GM21381 (cell line): Measurements from ENCODE around the gene OSBPL6.
A peak's percentile ranks its signal among the peaks of the same experiment; 100 is the strongest.
"Not testable (repeated sequence)": the region's sequence is repeated elsewhere in the genome, so short reads cannot be mapped to it uniquely, and the experiment has no call there.

Source experiments
- ATAC-seq: cut with Tn5 transposase; IDR thresholded peaks from one replicate; pipeline ENCODE4 v1.9.1; 2021; ENCODE audit warnings: mild to moderate bottlenecking, moderate library complexity; ENCODE audit not compliant: unreplicated experiment

OSBPL6 gene

DNA sequence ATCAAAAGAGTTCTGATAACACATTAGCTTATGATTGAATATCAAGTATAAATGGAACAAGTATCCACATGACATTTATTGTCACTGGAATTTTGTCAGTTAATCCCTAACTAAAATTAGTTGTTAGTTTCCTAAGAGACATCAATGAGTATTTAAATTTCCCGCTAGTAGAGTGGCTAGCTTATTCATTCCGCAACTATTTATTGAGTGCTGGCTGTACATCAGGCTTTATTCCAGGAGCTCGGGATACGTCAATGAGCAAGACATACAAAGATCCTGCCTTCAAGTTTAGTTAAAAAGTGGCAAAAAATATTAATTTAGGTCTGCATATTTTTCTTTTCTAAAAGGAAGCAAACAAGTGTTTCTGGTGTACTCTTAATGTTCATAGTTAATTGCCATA, 197.4 kb downstream of the OSBPL6 start:
- no peak for ATAC-seq

DNA sequence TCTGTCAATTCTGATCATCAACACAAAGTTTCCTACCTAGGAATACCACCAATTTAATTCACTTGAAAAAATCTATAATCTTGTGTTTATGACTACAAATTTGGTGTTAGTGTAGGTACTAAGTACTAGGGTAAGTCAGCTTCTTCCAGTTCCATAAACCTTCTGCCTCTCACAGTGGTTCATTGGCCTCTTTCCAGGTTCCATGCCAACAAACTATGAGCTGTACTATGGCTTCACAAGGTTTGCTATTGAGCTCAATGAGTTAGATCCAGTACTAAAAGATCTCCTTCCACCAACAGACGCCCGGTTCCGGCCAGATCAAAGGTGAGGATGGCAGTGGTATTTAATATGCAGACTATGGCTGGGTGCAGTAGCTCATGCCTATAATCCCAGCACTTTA, 197.9 kb downstream of the OSBPL6 start:
- ATAC-seq = no peak

DNA sequence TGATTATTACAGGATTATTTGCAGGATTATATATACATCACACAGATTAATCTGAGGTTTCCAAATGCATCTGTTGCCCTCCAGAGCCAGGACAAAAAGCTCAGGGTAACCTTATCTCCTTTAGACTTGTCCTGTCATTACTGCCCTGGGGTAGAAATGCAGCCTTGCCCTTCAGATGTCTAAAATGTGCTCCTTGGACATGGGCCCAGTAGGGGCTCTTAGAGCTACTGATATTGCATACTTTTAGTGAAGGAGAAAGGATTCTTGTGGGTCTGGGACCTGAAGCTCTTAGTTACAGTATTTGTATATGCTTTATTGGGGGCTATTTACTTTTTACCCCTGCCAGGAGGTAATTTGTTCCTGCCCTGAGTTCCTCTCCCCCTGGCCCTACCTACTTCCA, 200.5 kb downstream of the OSBPL6 start:
- no peak for ATAC-seq

DNA sequence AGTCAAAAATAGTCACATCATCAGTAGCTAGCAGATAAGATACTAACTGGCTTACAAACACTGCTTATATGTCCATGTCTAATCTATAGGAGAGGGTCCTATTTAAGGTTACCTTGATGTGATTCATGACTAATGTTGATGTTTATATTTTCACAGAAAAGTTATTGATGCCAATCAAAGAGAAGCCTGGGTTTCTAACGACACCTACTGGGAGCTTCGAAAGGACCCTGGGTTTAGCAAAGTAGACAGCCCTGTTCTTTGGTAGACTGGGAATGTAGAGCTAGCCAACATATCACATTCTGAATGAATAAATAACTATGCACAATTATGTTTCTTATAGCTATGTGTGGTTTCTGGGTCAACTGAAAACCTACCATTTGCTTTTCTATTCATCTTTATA, 201.0 kb downstream of the OSBPL6 start:
- ATAC-seq = no peak

DNA sequence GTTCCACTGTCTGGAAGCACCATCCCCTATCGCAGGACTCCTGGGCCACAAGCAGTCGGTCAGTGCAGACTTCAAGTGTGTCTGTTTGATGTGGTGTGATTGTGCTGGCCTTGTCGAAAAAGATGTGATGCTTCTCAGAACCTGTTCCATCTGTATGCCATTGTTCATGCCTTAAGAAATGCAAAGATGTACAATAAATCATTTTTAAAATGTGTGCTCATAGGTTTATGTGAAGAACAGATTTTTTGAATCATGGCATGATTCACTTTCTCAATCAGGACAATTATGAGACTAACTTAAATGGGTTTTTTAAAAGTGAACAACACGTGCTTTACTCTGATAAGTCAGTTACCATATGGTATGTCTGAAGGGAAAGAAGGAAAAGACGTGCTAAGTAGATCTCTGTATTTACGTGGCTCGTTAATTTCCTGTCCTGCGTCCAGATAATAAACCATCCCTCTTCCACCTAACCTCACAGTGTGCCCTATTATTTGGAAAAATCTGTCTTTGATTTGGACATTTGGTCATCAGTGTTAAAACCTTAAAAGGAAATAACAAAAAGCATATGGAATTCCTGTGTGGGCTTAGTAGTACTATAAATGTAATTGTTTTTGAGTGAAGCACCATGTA, 201.7 kb downstream of the OSBPL6 start:
- ATAC-seq = no peak

DNA sequence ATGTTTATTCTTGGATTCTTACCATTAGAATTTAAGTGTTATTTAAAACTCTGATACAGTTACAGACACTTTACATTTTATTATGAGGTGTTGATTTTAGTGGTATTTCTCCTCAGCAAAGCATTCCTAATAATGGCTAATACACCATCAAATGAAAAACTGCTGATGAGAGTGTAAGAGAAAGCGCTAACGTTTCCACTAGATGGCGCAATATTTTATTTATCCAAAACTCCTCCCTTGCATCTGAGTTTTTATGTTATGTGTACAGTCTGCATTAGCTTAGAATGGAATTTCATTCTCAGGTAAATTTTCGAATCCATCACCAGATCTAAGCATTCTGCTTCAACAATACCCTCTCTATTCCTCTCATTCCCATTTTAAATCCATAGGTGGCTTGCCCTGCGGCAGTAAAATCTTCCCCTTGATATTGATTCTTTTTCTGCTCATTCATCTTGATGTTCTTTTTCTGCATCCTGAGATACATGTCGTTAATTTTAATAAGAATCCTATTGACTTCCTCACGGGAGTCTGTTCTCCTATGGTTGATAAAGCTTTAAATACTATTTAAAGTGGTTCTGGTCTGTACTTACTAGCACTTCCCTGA, 202.8 kb downstream of the OSBPL6 start:
- peak; percentile 86 for ATAC-seq

DNA sequence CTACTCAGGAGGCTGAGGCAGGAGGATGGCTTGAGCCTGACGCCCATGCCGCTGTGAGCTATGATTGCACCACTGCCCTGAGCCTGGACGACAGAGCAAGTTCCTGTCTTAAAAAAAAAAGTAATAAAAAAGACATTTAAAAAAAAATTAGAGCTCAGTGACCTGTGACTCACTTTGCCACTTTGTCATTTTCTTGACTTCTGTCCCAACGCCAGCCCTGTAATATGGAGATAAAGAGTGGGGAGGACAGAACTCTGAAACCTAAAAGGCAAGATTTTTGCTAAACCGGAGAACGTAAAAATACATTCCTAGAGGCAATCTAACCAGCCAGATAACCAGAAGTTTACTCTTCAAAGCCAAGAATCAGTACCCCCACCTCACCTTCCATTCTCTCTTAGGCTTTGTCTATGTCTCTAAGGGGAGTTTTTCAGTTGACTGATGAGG, 207.7 kb downstream of the OSBPL6 start:
- no peak for ATAC-seq

DNA sequence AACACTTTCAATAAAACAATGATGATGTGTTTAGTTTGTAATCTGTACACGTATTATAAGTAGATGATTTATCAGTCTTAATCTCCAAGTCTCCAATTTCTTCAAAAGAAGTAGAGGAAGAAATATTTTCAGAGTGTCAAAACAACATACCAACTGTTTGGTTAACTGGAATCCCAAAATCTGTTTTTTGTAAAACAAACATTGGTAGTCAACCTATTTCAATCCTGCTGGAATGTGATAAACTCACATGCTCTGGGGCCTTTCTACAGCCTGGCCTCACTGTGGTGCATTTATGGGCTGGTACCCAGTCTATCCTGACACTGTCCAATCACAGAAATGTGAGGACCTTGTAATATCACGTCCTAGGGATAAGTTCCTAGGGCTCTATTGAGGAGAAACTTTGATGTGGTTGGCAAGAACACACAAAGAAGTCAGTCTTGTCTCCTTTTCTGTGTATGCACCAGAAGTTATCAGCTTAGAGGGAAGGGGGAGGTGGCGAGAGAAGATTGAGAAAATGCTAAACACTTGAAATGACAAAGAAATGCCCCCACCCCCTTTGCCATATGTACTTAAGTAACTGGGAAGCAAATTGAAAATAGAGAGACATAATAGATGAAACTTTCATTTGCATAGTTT, 209.5 kb downstream of the OSBPL6 start:
- peak; percentile 36 for ATAC-seq

DNA sequence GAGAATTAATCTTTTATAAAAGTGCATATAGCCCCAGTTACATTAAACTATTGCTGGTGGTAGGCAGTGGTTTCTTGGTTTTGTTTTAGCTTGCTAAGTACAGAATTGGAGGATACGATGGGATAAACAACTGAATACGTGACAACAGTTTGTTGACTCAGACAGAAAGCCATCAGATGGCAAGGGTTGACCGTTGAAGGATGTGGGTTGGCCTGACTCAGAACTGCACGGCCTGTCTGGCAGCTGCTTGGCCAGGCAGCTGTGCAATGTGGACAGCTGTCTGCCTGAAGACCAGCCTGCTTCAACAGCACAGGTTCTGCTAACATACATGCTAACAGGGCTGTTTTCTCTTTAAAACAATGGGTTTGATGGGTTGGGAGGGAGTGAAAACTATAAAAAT, 210.1 kb downstream of the OSBPL6 start:
- ATAC-seq = peak; percentile 100

DNA sequence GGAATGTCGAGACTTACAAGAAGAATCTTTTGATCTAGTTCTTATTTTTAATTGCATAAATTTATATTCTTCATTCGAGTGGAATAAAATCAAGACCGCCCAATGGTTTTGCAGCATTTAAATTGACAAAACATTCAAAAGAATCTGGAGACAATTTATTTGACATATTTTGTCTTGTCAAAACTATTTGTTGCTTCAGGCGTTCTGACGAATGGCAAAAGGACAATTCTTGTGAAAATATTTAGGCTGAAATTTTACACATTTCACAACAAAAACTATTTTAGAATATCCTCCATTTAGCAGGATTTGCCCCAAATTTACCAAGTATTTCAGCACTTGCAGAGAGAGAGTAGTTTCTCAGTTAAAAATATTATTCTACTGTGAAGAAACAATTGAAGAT, 214.9 kb downstream of the OSBPL6 start:
- no peak for ATAC-seq

DNA sequence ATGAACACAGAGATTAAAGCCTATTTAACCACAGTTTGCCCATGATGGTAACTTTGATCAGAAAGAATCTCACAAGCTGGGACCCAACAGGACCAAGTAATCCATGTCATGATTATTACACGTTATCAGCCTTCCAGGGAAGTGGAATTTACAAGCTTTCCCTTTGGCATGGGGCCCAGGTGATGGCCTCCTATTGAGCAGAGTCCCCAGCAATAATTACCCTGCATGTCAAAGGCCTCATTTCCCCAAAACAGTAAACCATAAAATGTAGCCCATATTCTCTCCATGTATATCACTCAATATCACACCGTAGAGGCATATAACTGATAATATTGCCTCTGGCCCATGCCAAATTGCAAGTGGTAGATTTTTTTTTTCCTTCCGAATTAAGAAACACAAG, 217.7 kb downstream of the OSBPL6 start:
- no peak for ATAC-seq

DNA sequence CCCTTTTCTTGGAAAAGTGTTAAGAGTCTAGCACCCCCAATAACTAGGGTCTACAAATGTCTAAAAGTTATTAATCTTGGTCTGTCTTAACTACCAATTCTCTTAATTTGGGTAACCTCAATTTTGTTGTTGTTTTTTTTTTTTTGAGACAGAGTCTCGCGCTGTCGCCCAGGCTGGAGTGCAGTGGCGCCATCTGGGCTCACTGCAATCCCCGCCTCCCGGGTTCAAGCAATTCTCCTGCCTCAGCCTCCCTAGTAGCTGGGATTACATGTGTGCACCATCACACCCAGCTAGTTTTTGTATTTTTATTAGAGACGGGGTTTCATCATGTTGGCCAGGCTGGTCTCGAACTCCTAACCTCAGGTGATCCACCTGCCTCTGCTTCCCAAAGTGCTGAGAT, 218.1 kb downstream of the OSBPL6 start:
- not testable (repeated sequence) for ATAC-seq

DNA sequence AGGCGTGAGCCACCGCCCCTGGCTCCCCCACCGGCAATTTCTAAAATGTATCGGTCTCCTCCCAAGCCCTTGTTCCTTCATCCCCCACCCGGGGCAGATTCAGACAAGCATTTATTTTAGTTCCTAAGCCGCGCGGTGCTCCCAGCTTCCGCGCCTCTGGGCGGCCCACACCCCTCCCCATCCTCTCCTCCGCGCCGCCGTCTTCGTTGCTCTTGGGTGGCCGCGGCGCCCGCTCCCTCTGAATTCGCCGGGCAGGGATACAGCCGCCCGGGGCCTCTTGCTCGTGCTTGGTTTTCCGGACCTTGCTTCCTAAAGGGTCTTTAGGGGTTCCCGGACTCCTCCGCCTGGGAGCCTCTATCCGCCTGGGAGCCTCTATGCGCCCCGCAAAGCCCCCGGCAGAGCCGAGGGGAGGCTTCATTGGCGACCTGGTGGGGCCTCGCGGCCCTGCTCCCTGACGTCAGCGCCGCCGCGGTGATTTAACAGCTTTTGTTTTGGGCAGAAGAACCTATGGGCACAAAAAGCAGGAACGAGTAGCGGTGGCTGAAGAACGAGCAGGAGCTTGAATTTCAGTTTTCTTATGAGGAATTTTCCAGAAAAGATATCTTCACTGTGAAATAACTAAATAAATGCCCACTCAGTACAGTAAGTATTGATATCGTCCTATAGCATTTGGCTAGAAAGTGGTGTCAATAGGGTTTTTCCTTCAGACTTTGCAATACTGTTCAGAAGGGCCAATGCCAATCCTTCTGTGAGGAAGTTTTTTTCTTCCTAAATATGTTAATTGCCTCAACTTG, 219.4 kb downstream of the OSBPL6 start:
- peak; percentile 73 for ATAC-seq

DNA sequence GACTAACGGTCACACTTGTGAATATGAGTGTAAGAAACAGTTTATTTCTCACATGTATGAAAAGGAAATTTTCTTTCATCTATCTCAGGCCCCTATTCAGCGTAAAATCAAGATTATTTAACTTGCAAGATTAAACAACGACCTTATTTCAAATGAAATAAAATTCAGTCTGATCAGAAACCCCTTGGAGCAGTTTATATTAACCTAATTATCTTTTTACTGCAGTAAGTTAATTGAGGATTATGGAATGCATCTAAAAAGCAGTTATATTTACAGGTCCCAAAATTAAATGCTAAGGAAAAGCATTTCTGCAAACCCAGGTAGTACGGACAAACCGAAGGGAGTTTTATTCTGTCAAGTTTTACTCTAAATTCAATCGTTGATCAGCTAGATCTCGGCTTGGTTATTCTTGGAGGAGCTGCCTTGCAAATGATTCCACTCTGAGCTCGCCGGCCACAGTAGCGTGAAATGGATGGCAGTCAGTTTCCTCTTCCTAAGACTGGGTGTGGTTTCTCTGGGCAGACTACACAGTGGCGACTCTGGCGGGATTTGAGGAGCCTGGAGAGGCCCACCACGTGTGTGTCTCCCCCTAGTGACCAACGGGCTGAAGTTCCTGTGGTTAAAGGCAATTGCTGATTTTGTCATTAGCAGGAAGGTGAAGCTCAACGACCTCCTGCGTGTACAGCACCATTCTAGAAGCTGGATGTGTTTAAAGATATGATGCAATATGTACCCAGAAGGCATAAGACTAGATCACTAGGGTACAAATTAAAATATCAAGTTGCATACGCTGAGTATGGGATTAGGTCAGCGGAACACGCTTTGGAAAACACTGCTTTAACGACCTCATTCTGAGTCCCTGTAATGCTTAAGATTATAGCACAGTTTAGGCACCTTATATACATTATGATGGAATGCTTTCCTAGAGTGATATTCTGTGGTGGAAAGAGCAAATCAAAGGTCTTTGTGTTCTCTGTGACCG, 220.2 kb downstream of the OSBPL6 start:
- ATAC-seq = peak; percentile 81

DNA sequence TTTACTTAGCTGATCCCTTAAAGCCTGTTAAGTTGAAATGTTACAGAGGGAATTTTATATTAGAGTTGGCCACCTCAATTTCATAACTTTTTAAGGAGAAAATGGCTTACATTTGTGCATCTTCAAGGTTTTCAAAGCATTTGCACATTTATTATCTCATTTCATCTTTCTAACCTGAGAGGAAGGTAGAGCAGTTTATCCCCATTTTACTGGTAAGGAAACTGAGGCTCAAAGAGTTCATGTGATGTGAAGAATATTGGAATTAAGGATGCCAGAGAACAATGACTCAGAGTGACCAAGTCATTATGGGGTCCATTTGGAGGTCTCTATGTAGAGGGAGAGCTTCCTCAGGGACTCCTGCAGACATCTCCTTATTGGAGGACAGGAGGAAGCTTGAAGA, 221.7 kb downstream of the OSBPL6 start:
- no peak for ATAC-seq

DNA sequence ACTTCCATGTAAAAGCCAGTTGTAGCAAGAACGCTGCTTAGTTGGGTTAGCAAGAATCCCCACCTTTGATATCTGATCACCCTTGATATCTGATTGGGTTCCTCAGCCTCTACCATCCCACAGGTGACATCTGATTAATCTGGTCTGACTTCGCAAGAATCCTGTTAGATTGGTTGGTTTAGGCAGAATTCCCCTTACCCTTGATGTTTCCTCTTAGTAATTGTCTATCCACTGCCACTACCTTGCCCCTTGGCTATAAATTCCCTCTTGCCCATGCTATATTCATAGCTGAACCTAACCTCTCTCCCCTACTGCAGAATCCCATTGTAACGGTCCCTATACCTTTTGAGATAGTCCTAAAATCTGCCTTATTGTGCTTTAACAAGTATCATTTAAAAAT, 223.6 kb downstream of the OSBPL6 start:
- no peak for ATAC-seq

DNA sequence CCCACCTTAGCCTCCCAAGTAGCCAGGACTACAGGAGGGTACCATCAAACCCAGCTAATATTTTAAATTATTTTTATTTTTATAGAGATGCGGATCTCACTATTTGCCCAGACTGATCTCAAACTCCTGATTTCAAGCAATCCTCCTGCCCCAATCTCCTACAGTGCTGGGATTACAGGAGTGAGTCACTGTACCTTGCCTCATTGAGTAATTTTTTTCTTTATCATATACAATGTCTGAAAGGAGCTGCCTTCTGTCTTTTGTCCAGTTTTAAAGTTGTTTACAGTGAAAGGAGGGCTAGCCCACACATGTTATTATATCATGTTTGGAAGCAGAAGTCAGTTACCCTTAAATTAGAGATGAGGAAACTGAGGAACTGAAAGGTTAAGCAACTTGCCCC, 224.1 kb downstream of the OSBPL6 start:
- ATAC-seq = no peak

DNA sequence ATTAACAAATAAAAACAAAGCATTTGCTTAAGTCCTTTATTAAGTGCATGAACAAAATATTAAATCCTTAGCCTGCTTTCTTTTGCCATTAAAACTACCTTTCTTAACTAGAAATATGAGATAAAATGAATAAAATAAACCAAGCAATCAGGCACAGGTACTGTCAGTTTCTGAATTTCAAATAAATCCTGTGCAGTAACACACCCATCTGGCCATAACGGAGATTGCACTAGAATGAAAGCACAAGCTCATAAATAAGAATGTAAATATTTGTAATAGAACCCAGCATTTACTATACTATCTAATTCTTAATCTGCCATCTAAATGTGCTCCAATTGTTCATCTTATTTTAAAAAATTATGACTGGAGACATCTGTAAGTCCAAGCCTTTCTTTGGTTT, 224.8 kb downstream of the OSBPL6 start:
- ATAC-seq = no peak

DNA sequence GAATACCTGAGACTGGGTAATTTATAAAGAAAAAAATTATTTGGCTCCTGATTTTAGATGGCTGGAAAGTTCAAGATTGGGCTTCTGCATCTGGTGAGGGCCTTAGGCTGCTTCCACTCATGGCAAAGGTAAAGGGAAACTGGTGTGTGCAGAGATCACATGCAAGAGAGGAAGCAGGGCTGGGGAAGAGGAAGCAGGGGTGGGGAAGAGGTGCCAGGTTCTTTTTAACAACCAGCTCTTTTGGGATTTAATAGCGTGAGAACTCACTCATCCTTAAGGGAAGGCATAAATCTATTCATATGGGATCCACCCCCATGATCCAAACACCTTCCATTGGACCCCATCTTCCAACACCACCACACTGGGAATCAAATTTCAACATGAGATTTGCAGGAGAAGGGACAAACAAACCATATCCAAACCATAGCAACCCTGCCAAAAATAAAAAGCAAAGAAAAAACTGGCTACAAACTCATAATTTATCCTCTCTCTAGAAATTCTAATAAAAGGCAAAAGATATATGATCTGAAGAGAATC, 226.2 kb downstream of the OSBPL6 start:
- no peak for ATAC-seq

DNA sequence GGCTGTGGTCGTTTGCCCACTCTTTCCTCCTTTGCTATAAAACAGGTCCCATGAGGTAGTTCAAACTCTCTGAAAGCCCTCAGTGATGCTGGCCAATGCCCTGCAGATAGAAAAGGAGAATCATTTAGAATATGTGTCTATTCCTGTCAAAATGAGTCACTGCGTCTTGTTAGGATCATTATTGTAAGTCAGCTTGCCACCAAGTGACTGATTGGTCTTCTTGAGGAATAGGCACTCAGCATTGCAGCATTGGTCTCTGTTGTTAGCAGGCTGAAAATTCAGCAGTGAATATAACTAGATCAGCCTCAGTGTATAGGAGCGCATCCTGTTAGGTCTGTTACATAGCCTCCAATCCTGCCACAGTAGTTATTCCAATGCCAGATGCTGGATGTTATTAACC, 227.8 kb downstream of the OSBPL6 start:
- no peak for ATAC-seq
